Glutamatergic neuron (in vitro differentiated cells): Measurements from ENCODE around the gene HMBS. TPM values are rescaled to one million over a fixed set of nuclear protein-coding genes. Genes with fewer than 3 reads are reported as not detected.

Source experiments
- DNase-seq: peaks from one replicate; pipeline ENCODE4 v3.0.0; 2022
- H3K27ac Mint-ChIP-seq: one replicate; pipeline ENCODE4 v1.8.0; 2020; ENCODE audit warnings: mild to moderate bottlenecking, mixed read lengths, inconsistent platforms; ENCODE audit not compliant: unreplicated experiment
- H3K27me3 Mint-ChIP-seq: one replicate; pipeline ENCODE4 v1.8.0; 2020; ENCODE audit warnings: mild to moderate bottlenecking, moderate library complexity, mixed read lengths, inconsistent platforms; ENCODE audit not compliant: unreplicated experiment
- H3K36me3 Mint-ChIP-seq: one replicate; pipeline ENCODE4 v1.8.0; 2020; ENCODE audit warnings: mild to moderate bottlenecking, mixed read lengths, inconsistent platforms; ENCODE audit not compliant: unreplicated experiment
- H3K4me1 Mint-ChIP-seq: one replicate; pipeline ENCODE4 v1.8.0; 2020; ENCODE audit warnings: mild to moderate bottlenecking, low read depth, mixed read lengths, inconsistent platforms; ENCODE audit not compliant: unreplicated experiment
- H3K4me3 Mint-ChIP-seq: one replicate; pipeline ENCODE4 v1.8.0; 2020; ENCODE audit warnings: mild to moderate bottlenecking, mixed read lengths, inconsistent platforms; ENCODE audit not compliant: unreplicated experiment
- H3K9me3 Mint-ChIP-seq: one replicate; pipeline ENCODE4 v1.8.0; 2020; ENCODE audit warnings: mild to moderate bottlenecking, moderate library complexity, mixed read lengths, inconsistent platforms; ENCODE audit not compliant: unreplicated experiment
- total RNA-seq: library from RNA; stranded (reverse); fragmentation: NEBNext Ultra II Directional; extraction: Animal tissue kit (Norgen Biotek cat#: 25700); gene quantifications from one replicate; pipeline ENCODE4 v1.2.1, GENCODE V29; 2021; ENCODE audit not compliant: unreplicated experiment
- TF ChIP-seq, protein P1 (sequence below): fragments of 200-600 bp; sonication (generic); IDR thresholded peaks from one replicate; pipeline ENCODE4 v1.5.0; 2021; ENCODE audit not compliant: partially characterized antibody, unreplicated experiment

Gene HMBS
- total RNA-seq, 1 donor from 2014 or later: 30.4 TPM

DNA sequence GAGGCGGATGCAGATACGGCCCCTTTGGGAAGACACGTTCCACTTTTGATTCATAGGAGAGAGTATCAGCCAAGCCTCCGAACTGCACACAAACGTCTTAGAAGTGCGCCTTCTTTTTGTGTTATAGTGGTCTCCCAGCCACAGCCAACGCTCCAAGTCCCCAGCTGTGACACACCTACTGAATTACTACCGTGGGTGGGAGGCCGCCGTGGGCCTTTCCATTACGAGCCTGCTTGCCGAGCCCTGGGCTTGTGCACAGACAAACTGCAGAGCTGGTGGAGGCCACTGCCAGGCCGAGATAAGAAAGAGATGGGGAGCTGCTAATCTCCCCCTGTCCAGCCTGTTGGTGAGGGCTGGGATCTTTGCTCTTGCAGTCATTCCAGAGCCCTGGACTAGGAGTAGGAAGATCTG is 761 bp downstream of the HMBS start:
- Mint-ChIP-seq H3K36me3 (no peaks in the 10 kb centered on the region), H3K27ac (peak overlapping the region; percentile 90), H3K27me3 (peaks cover 5% of the 10 kb centered on the region), H3K9me3 (peaks cover 7% of the 10 kb centered on the region), H3K4me1 (no peaks in the 10 kb centered on the region), H3K4me3 (peak overlapping the region; percentile 98)
- DNase-seq: no peak
- TF ChIP-seq, protein P1, sequence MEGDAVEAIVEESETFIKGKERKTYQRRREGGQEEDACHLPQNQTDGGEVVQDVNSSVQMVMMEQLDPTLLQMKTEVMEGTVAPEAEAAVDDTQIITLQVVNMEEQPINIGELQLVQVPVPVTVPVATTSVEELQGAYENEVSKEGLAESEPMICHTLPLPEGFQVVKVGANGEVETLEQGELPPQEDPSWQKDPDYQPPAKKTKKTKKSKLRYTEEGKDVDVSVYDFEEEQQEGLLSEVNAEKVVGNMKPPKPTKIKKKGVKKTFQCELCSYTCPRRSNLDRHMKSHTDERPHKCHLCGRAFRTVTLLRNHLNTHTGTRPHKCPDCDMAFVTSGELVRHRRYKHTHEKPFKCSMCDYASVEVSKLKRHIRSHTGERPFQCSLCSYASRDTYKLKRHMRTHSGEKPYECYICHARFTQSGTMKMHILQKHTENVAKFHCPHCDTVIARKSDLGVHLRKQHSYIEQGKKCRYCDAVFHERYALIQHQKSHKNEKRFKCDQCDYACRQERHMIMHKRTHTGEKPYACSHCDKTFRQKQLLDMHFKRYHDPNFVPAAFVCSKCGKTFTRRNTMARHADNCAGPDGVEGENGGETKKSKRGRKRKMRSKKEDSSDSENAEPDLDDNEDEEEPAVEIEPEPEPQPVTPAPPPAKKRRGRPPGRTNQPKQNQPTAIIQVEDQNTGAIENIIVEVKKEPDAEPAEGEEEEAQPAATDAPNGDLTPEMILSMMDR: no peak

DNA sequence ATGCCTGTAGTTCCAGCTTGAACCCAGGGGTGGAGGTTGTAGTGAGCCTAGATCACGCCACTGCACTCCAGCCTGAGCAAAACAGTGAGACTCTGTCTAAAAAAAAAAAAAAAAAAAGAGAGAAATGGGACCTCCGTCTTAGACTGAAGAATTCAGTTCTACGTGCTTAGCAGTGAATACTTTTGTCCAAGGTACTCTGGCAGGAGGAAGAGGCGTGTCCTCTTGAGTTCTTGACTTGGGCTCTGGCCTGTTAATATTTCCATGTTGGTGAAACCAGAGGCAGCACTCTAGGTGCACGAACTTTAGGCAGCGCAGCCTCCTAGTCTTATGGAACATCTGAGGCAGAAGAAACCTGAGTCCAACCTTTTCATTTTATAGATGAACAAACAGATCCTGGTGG is 2.4 kb downstream of the HMBS start:
- TF ChIP-seq, protein P1: no peak
- no peak for DNase-seq
- Mint-ChIP-seq H3K9me3 (peaks cover 2% of the 10 kb centered on the region), H3K27me3 (peaks cover 4% of the 10 kb centered on the region), H3K36me3 (no peaks in the 10 kb centered on the region), H3K4me1 (peaks cover 4% of the 10 kb centered on the region), H3K4me3 (peak overlapping the region; percentile 25), H3K27ac (no peak overlapping the region)

DNA sequence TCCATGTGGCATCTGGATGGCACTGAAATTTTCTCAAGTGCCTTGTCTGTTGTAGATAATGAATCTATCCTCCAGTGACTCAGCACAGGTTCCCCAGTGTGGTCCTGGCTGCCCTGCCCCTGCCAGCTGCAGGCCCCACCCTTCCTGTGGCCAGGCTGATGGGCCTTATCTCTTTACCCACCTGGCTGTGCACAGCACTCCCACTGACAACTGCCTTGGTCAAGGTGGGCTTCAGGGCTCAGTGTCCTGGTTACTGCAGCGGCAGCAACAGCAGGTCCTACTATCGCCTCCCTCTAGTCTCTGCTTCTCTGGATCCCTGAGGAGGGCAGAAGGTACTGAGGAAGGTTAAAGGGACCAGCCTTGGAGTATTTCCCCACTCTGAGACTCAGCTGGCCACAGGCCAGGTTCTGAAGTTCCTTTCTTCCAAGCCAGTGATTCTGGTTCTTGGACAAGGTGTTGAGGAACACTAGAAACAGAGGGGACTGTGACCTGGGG is 3.1 kb downstream of the HMBS start:
- no peaks in the 10 kb centered on the region for H3K36me3 Mint-ChIP-seq
- H3K4me1 Mint-ChIP-seq: peaks cover 9% of the 10 kb centered on the region
- H3K27ac Mint-ChIP-seq: no peak overlapping the region
- no peak overlapping the region for H3K4me3 Mint-ChIP-seq
- no peak for DNase-seq
- H3K27me3 Mint-ChIP-seq: peaks cover 4% of the 10 kb centered on the region
- H3K9me3 Mint-ChIP-seq: peaks cover 2% of the 10 kb centered on the region
- TF ChIP-seq, protein P1: no peak

DNA sequence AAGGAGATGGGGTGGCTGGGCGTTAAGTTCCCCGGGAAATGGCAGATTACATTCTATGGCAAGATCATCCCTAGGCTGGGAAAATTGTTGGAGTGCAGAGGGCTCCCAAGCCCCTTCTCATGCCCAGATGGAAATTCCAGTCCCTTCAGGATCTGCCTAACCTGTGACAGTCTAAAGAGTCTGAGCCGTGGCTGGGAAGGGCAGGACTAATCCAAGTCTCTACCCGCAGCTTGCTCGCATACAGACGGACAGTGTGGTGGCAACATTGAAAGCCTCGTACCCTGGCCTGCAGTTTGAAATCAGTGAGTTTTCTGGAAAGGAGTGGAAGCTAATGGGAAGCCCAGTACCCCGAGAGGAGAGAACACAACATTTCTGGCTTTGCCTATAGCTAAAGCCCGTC is 3.7 kb downstream of the HMBS start:
- peaks cover 4% of the 10 kb centered on the region for H3K27me3 Mint-ChIP-seq
- TF ChIP-seq, protein P1: no peak
- no peak overlapping the region for H3K27ac Mint-ChIP-seq
- H3K4me1 Mint-ChIP-seq: peaks cover 11% of the 10 kb centered on the region
- no peaks in the 10 kb centered on the region for H3K36me3 Mint-ChIP-seq
- no peak for DNase-seq
- H3K9me3 Mint-ChIP-seq: peaks cover 2% of the 10 kb centered on the region
- no peak overlapping the region for H3K4me3 Mint-ChIP-seq

DNA sequence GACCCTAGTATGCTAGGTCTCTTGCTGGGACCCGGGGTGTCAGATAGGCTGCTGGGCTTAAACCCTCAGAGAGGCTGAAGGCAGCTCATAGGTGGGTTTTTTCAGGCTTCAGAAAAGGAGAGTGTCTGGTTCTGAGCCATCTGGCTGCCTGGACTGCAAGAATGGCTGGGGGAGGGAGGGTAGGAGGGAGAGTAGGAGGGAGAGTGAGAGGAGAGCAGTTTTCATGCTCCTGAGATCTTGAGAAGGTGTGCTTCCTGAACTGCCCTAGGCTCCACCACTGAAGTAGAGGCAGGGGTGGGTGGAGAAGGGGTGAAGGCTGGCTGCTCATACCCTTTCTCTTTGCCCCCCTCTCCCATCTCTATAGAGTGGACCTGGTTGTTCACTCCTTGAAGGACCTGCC is 4.6 kb downstream of the HMBS start:
- peaks cover 4% of the 10 kb centered on the region for H3K9me3 Mint-ChIP-seq
- TF ChIP-seq, protein P1: no peak
- no peak for DNase-seq
- H3K27ac Mint-ChIP-seq: no peak overlapping the region
- no peak overlapping the region for H3K4me3 Mint-ChIP-seq
- peaks cover 11% of the 10 kb centered on the region for H3K4me1 Mint-ChIP-seq
- H3K27me3 Mint-ChIP-seq: peaks cover 4% of the 10 kb centered on the region
- no peaks in the 10 kb centered on the region for H3K36me3 Mint-ChIP-seq
